Measurements from ENCODE around the gene MYH1.

Gene MYH1

DNA sequence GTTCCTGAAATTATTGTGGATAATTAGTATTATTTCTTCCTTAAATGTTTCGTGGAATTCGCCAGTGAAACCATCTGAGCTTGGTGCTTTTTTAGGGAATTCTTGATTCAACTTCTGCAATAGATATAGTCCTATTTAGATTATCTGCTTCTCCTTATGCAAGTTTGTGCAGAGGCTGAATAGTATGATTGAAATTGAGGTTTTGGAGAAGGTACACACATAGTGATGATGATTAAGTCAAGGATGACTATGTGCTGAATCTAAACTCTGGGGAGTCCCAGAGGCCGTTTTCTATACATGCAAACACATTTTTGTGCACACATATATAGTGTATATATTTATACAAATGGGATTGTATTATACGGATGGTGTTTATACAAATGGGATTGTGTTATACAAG is 43.8 kb downstream of the MYH1 start:
- TF ChIP-seq, protein P1, sequence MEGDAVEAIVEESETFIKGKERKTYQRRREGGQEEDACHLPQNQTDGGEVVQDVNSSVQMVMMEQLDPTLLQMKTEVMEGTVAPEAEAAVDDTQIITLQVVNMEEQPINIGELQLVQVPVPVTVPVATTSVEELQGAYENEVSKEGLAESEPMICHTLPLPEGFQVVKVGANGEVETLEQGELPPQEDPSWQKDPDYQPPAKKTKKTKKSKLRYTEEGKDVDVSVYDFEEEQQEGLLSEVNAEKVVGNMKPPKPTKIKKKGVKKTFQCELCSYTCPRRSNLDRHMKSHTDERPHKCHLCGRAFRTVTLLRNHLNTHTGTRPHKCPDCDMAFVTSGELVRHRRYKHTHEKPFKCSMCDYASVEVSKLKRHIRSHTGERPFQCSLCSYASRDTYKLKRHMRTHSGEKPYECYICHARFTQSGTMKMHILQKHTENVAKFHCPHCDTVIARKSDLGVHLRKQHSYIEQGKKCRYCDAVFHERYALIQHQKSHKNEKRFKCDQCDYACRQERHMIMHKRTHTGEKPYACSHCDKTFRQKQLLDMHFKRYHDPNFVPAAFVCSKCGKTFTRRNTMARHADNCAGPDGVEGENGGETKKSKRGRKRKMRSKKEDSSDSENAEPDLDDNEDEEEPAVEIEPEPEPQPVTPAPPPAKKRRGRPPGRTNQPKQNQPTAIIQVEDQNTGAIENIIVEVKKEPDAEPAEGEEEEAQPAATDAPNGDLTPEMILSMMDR (IDR thresholded peaks at IDR 0.05; ENCODE audit: poor library complexity, severe bottlenecking): no peak
- DNase-seq (ENCODE audit: low spot score) (no peak), ATAC-seq (ENCODE audit: low read depth) (no peak)
- H3K4me1 ChIP-seq (ENCODE audit: insufficient read depth, poor library complexity, severe bottlenecking): no peaks in the 10 kb centered on the region
- H3K4me3 ChIP-seq (ENCODE audit: severe bottlenecking): no peak overlapping the region
- H3K27me3 ChIP-seq (ENCODE audit: insufficient read depth, poor library complexity, severe bottlenecking): no peaks in the 10 kb centered on the region
- H3K36me3 ChIP-seq (ENCODE audit: low read depth): no peaks in the 10 kb centered on the region
- H3K9me3 ChIP-seq (ENCODE audit: severe bottlenecking): no peaks in the 10 kb centered on the region
- no peak overlapping the region for H3K27ac ChIP-seq (ENCODE audit: poor library complexity, severe bottlenecking)

DNA sequence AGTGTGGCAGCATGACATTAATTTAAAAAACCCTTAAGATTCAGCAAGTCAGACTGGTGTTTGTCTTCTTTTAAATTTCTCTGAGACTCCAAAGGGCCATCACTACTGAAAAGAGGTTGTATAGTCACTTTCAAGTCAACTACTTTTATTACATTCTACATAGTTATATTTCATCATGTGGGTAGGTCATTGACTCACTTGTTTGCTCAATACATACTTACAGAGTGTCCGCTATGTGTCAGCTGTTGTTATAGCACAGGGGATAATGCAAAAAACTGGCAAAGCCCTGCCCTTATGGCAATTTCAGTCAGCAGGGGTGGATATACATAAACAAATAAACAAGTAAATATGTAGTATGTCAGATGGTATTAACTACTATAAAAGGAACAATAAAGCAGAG is 46.5 kb downstream of the MYH1 start:
- no peaks in the 10 kb centered on the region for H3K9me3 ChIP-seq (ENCODE audit: severe bottlenecking)
- peaks cover 8% of the 10 kb centered on the region for H3K27me3 ChIP-seq (ENCODE audit: insufficient read depth, poor library complexity, severe bottlenecking)
- TF ChIP-seq, protein P1 (IDR thresholded peaks at IDR 0.05; ENCODE audit: poor library complexity, severe bottlenecking): no peak
- H3K36me3 ChIP-seq (ENCODE audit: low read depth): no peaks in the 10 kb centered on the region
- H3K4me1 ChIP-seq (ENCODE audit: insufficient read depth, poor library complexity, severe bottlenecking): no peaks in the 10 kb centered on the region
- ATAC-seq (ENCODE audit: low read depth) (peak; percentile 53; the same call in 2 of the 3 replicates), DNase-seq (ENCODE audit: low spot score) (no peak)
- no peak overlapping the region for H3K4me3 ChIP-seq (ENCODE audit: severe bottlenecking)
- H3K27ac ChIP-seq (ENCODE audit: poor library complexity, severe bottlenecking): no peak overlapping the region

DNA sequence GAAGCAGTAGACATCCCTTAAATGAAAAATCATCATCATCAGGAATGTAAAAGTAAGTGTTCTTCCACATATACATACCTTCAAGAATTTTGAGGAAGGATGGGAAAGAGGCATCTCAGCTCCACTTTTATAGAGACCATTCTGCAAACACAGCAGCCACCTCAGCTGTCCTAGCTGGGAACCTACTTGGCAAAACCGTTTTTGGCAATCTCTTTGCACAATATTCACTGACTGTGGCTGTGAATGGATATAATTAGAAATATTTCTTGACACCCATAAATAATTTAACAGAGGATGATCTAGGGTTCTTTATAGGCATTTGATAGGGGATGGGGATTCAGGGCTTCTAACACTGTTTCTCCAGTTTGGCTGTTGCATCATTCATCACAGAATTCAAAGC is 48.9 kb downstream of the MYH1 start, which contains the start of gene MYH4:
TSS of gene MYH4 (minus strand) at position 101 of the 400 bp plus-strand sequence. CDS start 2,814 bp downstream, outside the sequence.
- Histone ChIP-seq H3K27me3 (ENCODE audit: insufficient read depth, poor library complexity, severe bottlenecking) (peaks cover 8% of the 10 kb centered on the region), H3K36me3 (ENCODE audit: low read depth) (no peaks in the 10 kb centered on the region), H3K4me3 (ENCODE audit: severe bottlenecking) (no peak within 1 kb of the TSS), H3K4me1 (ENCODE audit: insufficient read depth, poor library complexity, severe bottlenecking) (no peaks in the 10 kb centered on the region), H3K27ac (ENCODE audit: poor library complexity, severe bottlenecking) (no peak within 1 kb of the TSS), H3K9me3 (ENCODE audit: severe bottlenecking) (no peaks in the 10 kb centered on the region)
- ATAC-seq (ENCODE audit: low read depth) (no peak), DNase-seq (ENCODE audit: low spot score) (no peak)
- TF ChIP-seq, protein P1 (IDR thresholded peaks at IDR 0.05; ENCODE audit: poor library complexity, severe bottlenecking): no peak

DNA sequence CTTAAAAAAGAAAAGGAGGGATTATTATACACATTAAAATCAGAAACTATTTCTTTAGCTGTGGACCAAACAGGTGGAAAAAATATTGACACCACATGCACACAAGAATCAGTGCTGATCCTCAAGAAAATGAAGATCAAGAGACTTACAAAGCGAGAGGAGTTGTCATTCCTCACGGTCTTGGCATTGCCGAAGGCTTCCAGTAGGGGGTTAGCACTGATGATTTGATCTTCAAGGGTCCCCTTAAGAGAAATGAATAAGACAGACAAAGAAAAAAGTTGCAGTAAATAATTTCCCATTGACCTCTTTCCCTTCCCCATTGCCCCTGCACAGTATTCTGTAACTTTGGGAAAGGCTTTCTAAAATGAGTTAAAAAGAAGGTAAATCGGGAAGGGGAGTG is 54.9 kb downstream of the MYH1 start:
- peaks cover 7% of the 10 kb centered on the region for H3K27me3 ChIP-seq (ENCODE audit: insufficient read depth, poor library complexity, severe bottlenecking)
- H3K27ac ChIP-seq (ENCODE audit: poor library complexity, severe bottlenecking): no peak overlapping the region
- H3K36me3 ChIP-seq (ENCODE audit: low read depth): no peaks in the 10 kb centered on the region
- H3K4me3 ChIP-seq (ENCODE audit: severe bottlenecking): no peak overlapping the region
- TF ChIP-seq, protein P1 (IDR thresholded peaks at IDR 0.05; ENCODE audit: poor library complexity, severe bottlenecking): no peak
- ATAC-seq (ENCODE audit: low read depth): no peak
- no peak for DNase-seq (ENCODE audit: low spot score)
- H3K4me1 ChIP-seq (ENCODE audit: insufficient read depth, poor library complexity, severe bottlenecking): no peaks in the 10 kb centered on the region
- H3K9me3 ChIP-seq (ENCODE audit: severe bottlenecking): no peaks in the 10 kb centered on the region

DNA sequence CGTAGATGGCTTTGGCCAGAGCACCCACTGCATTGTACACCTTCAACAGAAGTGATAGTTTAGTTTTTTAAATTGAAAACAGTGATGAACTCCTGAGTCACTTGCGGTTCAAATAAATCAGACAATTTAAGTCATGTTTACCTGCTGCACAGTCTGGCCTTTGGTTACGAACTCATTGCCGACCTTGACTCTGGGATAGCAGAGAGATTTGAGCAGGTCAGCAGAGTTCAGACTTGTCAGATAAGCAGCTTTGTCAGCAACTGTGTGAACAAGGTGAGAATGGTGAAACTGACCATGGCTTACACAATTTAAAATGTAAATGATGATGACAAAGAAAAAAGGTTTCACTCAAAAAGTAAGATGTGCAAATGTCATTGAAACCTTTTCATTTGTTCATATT is 58.3 kb downstream of the MYH1 start:
- peaks cover 12% of the 10 kb centered on the region for H3K27me3 ChIP-seq (ENCODE audit: insufficient read depth, poor library complexity, severe bottlenecking)
- H3K4me1 ChIP-seq (ENCODE audit: insufficient read depth, poor library complexity, severe bottlenecking): no peaks in the 10 kb centered on the region
- no peak for ATAC-seq (ENCODE audit: low read depth)
- H3K36me3 ChIP-seq (ENCODE audit: low read depth): no peaks in the 10 kb centered on the region
- TF ChIP-seq, protein P1 (IDR thresholded peaks at IDR 0.05; ENCODE audit: poor library complexity, severe bottlenecking): no peak
- no peak overlapping the region for H3K4me3 ChIP-seq (ENCODE audit: severe bottlenecking)
- DNase-seq (ENCODE audit: low spot score): no peak
- H3K9me3 ChIP-seq (ENCODE audit: severe bottlenecking): no peaks in the 10 kb centered on the region
- no peak overlapping the region for H3K27ac ChIP-seq (ENCODE audit: poor library complexity, severe bottlenecking)

Data from RWPE2 (cell line).